OCI-LY3 (cell line): ENCODE results near the gene HACD4.

ENCODE experiments used
- EZH2phosphoT487 ChIP-seq: fragments of 200-600 bp; shearing (Covaris generic); IDR thresholded peaks from 2 replicates; pipeline ENCODE4 v1.6.1; 2018; ENCODE audit warnings: antibody characterized with exemption, mixed run types, low read depth
- TF ChIP-seq, protein P1 (sequence below): fragments of 200-600, 300-600 bp; sonication (generic); IDR thresholded peaks from 2 replicates; pipeline ENCODE4 v1.5.1; 2014; ENCODE audit warnings: antibody characterized with exemption, low read length, low read depth

DNA sequence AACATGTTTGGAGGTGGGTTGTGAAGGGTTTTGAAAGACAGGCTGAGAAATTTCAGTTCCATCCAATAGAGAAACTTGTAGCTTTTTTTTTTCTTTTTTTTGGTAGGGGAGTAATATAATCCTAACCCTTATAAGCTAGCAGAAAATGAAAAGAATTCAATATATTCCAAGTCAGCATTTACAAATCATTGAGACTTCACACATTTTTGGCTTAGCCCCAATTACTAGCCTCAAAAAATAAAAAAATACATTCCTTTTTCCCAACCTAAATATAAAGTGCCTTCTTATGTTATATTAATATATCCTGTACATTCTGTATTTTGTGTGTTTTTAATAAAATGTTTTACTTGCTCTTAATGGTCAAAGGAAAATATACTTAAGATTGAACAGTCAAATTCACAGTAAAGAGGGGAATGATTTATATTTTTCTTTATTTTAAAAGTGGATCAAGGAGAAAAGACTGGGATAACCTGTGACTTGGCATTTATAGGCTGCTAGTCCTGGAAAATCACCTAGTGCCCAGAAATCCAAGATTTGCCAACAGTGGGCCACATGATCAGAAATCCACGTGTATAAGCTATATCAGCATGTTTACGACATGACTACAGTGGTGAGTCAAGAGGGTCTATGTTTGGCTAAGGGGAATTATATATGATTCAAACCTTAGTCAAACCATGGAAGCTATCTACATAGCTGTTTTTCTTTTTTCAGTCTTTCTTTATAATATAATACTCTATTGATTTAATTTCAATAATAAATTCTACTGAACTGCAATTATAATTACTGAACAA, 14.5 kb downstream of the HACD4 start:
- TF ChIP-seq, protein P1, sequence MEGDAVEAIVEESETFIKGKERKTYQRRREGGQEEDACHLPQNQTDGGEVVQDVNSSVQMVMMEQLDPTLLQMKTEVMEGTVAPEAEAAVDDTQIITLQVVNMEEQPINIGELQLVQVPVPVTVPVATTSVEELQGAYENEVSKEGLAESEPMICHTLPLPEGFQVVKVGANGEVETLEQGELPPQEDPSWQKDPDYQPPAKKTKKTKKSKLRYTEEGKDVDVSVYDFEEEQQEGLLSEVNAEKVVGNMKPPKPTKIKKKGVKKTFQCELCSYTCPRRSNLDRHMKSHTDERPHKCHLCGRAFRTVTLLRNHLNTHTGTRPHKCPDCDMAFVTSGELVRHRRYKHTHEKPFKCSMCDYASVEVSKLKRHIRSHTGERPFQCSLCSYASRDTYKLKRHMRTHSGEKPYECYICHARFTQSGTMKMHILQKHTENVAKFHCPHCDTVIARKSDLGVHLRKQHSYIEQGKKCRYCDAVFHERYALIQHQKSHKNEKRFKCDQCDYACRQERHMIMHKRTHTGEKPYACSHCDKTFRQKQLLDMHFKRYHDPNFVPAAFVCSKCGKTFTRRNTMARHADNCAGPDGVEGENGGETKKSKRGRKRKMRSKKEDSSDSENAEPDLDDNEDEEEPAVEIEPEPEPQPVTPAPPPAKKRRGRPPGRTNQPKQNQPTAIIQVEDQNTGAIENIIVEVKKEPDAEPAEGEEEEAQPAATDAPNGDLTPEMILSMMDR, result no peak
- no peak for TF ChIP-seq EZH2phosphoT487
